ENCODE measurements around the gene DNAL1.

DNAL1 gene

GRCh38 chr14:73710737-73711136 lies 66.0 kb downstream of the DNAL1 start:
- no peak for DNase-seq

DNA sequence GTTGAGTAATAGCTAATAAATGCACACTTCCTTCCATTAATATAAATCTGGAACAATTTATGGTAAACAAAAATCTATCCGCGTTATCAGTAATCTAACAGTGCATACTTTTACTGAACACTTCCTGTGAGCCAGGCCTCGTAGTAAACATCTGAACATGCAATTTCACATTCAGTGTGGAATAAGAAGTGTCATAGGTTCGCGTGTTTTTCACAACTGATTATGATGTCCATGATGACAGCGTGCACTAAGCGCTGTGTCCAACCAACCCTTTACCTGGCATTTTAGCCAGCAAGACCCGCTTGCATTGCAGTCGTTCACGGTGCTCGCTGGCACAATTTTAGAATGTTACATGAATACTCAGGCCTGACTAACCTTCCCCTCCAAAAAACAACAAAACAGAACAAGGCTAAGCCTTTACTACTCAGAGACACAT lies 67.3 kb downstream of the DNAL1 start:
- peak; percentile 14 for DNase-seq

DNA sequence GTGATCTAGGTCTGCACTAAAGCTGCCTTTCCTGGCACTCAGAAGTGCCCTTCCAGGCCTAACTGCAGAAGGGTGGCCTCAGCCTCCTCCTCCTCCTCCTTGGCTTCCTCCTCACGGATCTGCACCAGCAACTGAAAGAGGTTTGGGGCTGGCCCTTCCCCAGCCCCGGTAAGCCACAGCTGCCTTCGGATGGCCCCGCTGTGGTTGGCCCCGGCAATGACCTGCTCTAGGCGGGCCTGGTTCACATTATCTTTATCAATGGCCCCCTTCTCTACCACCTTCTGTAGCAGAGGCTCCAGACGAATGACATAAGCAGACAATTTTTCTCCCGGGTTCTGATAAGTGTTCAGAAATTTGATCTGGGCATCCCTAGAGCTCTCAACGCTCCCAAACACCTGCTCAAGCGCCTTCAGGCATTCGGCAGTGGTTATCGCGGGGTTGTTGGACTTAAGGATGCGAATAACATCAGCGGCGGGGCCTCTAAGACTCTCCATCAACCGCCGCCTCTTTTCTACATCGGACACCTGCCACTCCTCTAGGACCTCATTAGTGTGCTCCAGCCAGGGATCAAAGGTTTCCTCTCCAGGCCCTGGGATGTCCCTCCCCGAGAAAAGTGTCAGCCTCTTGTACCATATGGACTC lies 67.9 kb downstream of the DNAL1 start:
- DNase-seq: peak; percentile 15

DNA sequence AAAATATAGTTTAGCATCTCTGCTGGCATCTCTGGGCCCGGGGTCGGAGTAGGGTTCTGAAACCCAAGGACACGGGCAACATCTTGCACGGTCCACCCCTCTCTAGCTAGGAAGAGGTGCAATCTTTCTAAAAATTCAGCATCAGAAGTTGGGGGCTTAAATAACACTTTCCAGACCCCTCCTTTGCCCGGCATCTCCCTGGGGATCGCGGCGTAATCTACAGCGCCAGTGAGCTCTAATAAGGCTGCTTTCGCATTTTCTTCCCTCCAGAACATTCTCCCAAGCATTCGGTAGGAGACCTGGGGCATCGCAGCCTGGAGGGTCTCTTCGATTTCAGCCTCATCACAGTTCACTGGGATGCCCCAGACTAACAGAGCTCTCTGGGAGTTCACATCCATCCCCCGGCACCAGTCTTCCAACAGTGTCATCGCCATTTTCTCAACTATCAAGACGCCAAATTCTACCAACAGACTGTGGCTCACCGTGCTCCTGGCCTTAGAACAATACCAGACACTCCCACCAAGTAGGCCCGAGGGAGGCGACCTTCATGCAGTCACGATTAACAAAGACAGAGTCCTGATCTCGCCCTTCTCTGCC lies 68.5 kb downstream of the DNAL1 start:
- no peak for DNase-seq

DNA sequence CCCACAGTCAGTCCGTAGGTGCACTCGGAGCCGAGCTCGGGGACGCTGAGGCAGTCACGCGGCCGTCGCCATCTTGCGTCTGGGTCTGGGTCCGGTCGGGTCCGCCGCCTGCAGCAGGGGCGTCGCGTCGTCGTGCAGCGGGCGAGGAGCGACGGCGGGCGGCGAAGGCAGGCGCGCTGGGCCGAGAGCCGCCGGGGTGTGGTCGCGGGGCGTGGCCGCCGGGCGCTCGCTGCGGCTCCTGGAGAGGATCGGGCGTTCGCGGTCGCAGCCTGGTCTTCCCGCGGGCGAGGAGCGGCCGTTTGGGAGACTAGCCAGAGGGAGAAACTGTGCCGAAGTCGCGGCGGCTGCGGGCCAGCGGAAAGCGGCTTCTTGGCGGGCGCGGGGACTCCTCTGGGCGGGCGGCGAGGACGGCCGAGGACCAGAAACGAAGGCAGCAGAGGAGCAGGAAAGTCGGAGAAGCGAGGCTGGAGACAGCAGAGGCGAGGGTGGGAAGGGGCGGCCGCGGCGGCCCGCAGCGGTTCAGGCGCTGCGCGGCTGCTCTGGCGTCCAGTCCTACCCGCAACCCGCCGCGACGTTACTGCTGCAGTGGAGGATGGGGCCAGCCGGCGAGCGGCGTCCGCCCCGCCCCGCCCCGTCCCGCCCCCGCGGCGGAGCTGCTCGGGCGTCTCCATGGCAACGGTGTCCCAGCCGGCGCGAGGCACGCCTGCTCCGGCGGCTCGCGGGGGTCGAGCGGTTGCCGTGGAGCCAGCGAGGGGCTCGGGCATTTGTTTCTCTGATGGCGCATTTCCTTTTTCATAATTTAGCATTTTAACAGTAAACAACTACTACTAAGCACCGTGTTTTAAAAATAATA lies 69.2 kb downstream of the DNAL1 start, which contains the start of gene PNMA1:
TSS of gene PNMA1 (minus strand) at position 582 of the 853 bp plus-strand sequence. CDS start 745 bp downstream, outside the sequence.
- peak; percentile 82 for DNase-seq

GRCh38 chr14:73714656-73715081 lies 69.9 kb downstream of the DNAL1 start:
- DNase-seq: no peak

DNA sequence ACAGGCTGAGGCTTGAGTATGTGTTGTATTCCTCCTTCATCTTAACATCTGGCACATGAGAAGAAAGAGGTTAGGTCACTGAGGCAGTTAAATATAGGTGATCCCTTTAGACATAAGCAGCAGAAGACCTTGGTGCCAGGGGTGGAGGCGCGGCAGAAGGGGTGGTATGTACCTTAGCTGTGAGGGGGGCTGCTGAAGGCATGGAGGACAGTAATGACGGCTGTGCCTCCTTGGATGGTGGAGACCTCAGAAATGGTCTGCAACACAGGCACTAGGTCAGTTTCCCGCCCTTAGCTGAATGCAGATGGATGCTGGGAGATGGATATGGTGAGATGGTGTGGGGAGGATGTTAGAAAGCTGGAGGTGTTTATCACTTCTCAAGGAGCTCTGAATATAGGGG lies 70.9 kb downstream of the DNAL1 start:
- no peak for DNase-seq

- no peak for DNase-seq
These were observed 72.5 kb downstream of the DNAL1 start for GRCh38 chr14:73717266-73717665.

DNA sequence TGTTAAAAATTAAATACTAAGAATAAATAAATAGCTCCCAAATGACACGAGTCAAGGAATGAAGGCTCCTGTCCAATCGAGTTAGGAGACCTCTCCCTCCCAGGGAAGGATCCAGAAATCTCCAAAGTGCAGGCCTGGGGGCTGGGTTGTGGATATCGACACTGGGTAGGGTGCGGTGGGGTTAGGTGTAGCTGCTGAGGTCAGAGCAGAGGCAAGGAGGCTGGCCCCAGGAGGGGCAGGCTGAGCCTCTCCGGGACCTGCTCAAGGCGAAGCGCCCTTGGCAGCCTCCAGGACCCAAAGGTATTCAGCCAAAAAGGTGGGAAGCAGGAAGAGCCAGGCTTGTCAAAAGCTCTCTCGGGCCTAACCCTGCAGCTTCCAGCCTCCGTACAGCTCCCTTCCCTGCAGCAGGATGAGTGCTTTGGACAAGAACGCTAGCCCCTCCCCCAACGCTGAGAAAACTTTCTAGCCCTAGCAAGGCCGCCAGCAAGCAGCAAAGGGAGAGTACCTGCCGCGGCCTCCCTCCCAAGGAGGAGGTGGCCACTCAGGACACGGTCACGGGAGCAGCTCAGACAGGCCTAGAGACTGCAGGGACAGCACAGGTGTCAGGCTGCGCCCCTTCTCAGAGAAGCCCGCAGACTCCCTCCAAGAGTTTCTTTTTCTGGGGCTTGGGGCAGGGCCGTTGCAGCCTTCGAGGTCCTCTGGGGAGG lies 73.1 kb downstream of the DNAL1 start:
- DNase-seq: no peak

GRCh38 chr14:73718418-73719251 lies 73.8 kb downstream of the DNAL1 start:
- no peak for DNase-seq

GRCh38 chr14:73719361-73719760 lies 74.6 kb downstream of the DNAL1 start:
- DNase-seq: no peak

DNA sequence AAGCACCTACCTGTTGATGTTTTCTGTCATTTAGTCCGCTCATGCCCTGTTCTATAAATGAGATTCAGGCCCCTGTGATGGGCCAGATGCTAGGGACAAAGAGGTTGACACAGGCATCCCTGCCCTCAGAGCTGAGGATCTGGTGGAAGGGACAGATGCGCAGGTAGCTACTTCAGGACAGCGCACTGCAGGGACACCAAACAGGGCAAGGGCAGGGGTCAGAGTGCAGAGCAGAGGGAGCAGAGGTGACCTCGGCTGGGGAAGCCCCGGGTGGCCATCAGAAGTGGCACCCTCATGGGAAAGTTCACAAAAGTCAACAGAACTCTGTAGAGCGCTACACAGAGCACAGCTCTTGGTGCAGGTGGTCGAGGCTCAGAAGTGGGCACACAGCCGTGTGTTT lies 75.0 kb downstream of the DNAL1 start:
- DNase-seq: no peak

GRCh38 chr14:73720636-73721035 lies 75.8 kb downstream of the DNAL1 start:
- DNase-seq: no peak

DNA sequence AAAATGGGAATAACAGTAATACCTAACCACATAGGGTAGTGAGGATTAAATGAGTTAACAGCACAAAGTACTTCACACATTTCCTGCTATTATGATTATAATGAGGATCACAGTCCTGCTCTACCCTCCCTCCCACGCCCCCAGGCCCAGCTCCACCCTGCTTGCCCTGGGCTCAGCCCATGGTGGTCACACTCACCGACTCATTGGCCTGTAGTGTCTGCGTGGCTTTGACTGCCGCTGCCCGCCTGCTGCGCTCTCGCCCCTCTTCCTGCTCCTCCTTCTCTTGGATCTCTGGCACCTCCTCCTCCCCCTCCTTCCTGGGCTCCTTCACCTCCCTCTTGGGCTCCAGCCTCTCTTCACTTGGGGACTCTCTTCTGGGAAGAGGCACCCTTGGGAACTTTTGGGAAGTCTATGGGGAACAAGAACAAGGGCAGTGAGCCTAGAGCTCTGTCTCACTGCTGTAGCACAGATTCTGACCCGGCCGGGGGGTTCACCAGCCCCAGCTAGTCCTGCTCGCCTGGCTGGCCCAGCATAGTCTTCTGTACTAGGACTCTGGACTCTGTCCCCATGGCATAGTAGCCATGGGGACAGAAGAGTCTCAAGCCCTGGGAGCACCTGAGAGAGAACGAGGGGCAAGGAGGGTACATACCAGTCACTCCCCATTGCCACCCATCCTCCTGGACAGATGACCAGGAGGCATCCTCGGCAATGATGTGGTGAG lies 76.5 kb downstream of the DNAL1 start:
- DNase-seq: no peak

GRCh38 chr14:73722581-73722980 lies 77.8 kb downstream of the DNAL1 start:
- DNase-seq: no peak

DNA sequence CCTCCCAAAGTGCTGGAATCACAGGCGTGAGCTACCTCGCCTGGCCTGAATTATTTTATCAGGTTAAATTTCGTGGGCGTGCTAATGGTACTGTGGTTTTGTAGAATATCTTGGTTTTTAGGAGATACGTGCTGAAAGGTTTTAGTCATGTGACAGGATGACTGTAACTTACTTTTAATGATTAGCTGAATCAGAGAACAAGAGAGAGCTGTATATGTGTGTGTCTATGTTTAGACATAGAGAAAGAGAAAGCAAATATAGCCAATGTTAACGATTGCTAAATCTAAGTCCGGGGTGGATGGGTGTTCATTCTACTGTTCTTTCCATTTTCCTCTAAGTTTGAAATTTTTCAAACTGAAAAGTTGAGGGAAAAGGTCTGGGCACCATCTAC lies 78.6 kb downstream of the DNAL1 start:
- DNase-seq: peak; percentile 17

GRCh38 chr14:73723797-73724661 lies 79.2 kb downstream of the DNAL1 start:
- no peak for DNase-seq

GRCh38 chr14:73724696-73725095 lies 79.9 kb downstream of the DNAL1 start:
- DNase-seq: no peak

GRCh38 chr14:73725116-73726024 lies 80.6 kb downstream of the DNAL1 start:
- DNase-seq: no peak
